ENCODE measurements around the gene DEFB132.

The DEFB132 gene

GRCh38 chr20:266596-267562 lies 9.4 kb downstream of the DEFB132 start:
- peak; percentile 84 for DNase-seq (ENCODE audit: low spot score)

GRCh38 chr20:270517-270916 lies 13.0 kb downstream of the DEFB132 start:
- DNase-seq (ENCODE audit: low spot score): no peak

- DNase-seq (ENCODE audit: low spot score): no peak
These were observed 13.5 kb downstream of the DEFB132 start for GRCh38 chr20:271069-271468.

- DNase-seq (ENCODE audit: low spot score): no peak
These were observed 14.0 kb downstream of the DEFB132 start for GRCh38 chr20:271528-271927.

- no peak for DNase-seq (ENCODE audit: low spot score)
These were observed 15.2 kb downstream of the DEFB132 start for GRCh38 chr20:272718-273117.

- DNase-seq (ENCODE audit: low spot score): no peak
These were observed 16.4 kb downstream of the DEFB132 start for GRCh38 chr20:273884-274283.

- DNase-seq (ENCODE audit: low spot score): no peak
These were observed 18.3 kb downstream of the DEFB132 start for GRCh38 chr20:275791-276190.

- DNase-seq (ENCODE audit: low spot score): no peak
These were observed 19.3 kb downstream of the DEFB132 start for GRCh38 chr20:276620-277495.

- no peak for DNase-seq (ENCODE audit: low spot score)
These were observed 19.9 kb downstream of the DEFB132 start for GRCh38 chr20:277496-277781.

GRCh38 chr20:278181-278580 lies 20.7 kb downstream of the DEFB132 start:
- DNase-seq (ENCODE audit: low spot score): no peak

GRCh38 chr20:278607-279571 lies 21.4 kb downstream of the DEFB132 start:
- no peak for DNase-seq (ENCODE audit: low spot score)

GRCh38 chr20:284172-284571 lies 26.6 kb downstream of the DEFB132 start:
- no peak for DNase-seq (ENCODE audit: low spot score)

GRCh38 chr20:286508-286907 lies 29.0 kb downstream of the DEFB132 start:
- no peak for DNase-seq (ENCODE audit: low spot score)

- no peak for DNase-seq (ENCODE audit: low spot score)
These were observed 31.6 kb downstream of the DEFB132 start for GRCh38 chr20:288956-289692.

GRCh38 chr20:289693-290083 lies 32.2 kb downstream of the DEFB132 start:
- peak; percentile 22 for DNase-seq (ENCODE audit: low spot score)

- DNase-seq (ENCODE audit: low spot score): peak; percentile 92
These were observed 32.7 kb downstream of the DEFB132 start, which contains the start of gene C20orf96 for GRCh38 chr20:290084-290831. Gene C20orf96 (minus strand): TSS chr20:290750. CDS start chr20:290610, 140 bp downstream.

GRCh38 chr20:294602-295001 lies 37.1 kb downstream of the DEFB132 start:
- no peak for DNase-seq (ENCODE audit: low spot score)

- DNase-seq (ENCODE audit: low spot score): no peak
These were observed 38.3 kb downstream of the DEFB132 start for GRCh38 chr20:295804-296203.

GRCh38 chr20:297098-297924 lies 39.8 kb downstream of the DEFB132 start, which contains the start of gene ZCCHC3:
Gene ZCCHC3 (plus strand): TSS chr20:297570. CDS start chr20:297587, 17 bp downstream.
- peak; percentile 87 for DNase-seq (ENCODE audit: low spot score)

All from hepatic stellate cell (primary cell).